HEK293T (cell line): Measurements from ENCODE around the gene ABHD5.

ENCODE experiments used
- CTCF ChIA-PET: fragments of 350-600 bp; formaldehyde crosslinking; extraction: SDS; loops from one replicate; lab custom pipeline; 2021; ENCODE audit warnings: antibody characterized with exemption, inconsistent platforms; lab: Yijun Ruan, JAX
- POLR2A ChIA-PET: fragments of 350-600 bp; formaldehyde crosslinking; extraction: SDS; loops from one replicate; lab custom pipeline; 2020; ENCODE audit warnings: antibody characterized with exemption, inconsistent platforms; lab: Yijun Ruan, JAX
- DNase-seq: peaks from one replicate; pipeline ENCODE4 v3.0.0; 2012; ENCODE audit warnings: mixed read lengths; ENCODE audit errors: extremely low spot score
- ARNT ChIP-seq: fragments of 450-650 bp; IDR thresholded peaks from 2 replicates; pipeline ENCODE4 v1.6.1; 2017; ENCODE audit warnings: mild to moderate bottlenecking
- BHLHE40 ChIP-seq: fragments of 450-650 bp; IDR thresholded peaks from 2 replicates; pipeline ENCODE4 v1.6.1; 2016; ENCODE audit warnings: mild to moderate bottlenecking, moderate library complexity, borderline replicate concordance
- CTBP1 ChIP-seq: fragments of 450-650 bp; IDR thresholded peaks from 2 replicates; pipeline ENCODE4 v1.6.1; 2016; ENCODE audit warnings: borderline replicate concordance
- ELF4 ChIP-seq: fragments of 450-650 bp; IDR thresholded peaks from 2 replicates; pipeline ENCODE4 v1.6.1; 2017; ENCODE audit warnings: antibody characterized with exemption
- FOXA1 ChIP-seq: fragments of 450-650 bp; IDR thresholded peaks from 2 replicates; pipeline ENCODE4 v1.6.1; 2016; ENCODE audit warnings: mild to moderate bottlenecking
- FOXK2 ChIP-seq: fragments of 450-650 bp; IDR thresholded peaks from 2 replicates; pipeline ENCODE4 v1.6.1; 2016; ENCODE audit warnings: mild to moderate bottlenecking
- FOXM1 ChIP-seq: fragments of 450-650 bp; IDR thresholded peaks from 2 replicates; pipeline ENCODE4 v1.6.1; 2017; ENCODE audit warnings: mild to moderate bottlenecking, borderline replicate concordance
- HDGF ChIP-seq: fragments of 450-650 bp; IDR thresholded peaks from 2 replicates; pipeline ENCODE4 v1.6.1; 2017; ENCODE audit warnings: antibody characterized with exemption, borderline replicate concordance
- L3MBTL2 ChIP-seq: fragments of 450-650 bp; conservative IDR thresholded peaks from 2 replicates; pipeline ENCODE4 v1.6.1; 2016; ENCODE audit warnings: mild to moderate bottlenecking
- LEF1 ChIP-seq: fragments of 450-650 bp; IDR thresholded peaks from 2 replicates; pipeline ENCODE4 v1.6.1; 2017; ENCODE audit warnings: mild to moderate bottlenecking, borderline replicate concordance
- NFRKB ChIP-seq: fragments of 450-650 bp; IDR thresholded peaks from 2 replicates; pipeline ENCODE4 v1.6.1; 2016; ENCODE audit warnings: mild to moderate bottlenecking, moderate library complexity
- SP1 ChIP-seq: fragments of 450-650 bp; IDR thresholded peaks from 2 replicates; pipeline ENCODE4 v1.6.1; 2017
- SUZ12 ChIP-seq: fragments of 450-650 bp; IDR thresholded peaks from 2 replicates; pipeline ENCODE4 v1.6.1; 2016; ENCODE audit warnings: mild to moderate bottlenecking
- TARDBP ChIP-seq: fragments of 450-650 bp; IDR thresholded peaks from 2 replicates; pipeline ENCODE4 v1.6.1; 2016
- ZNF384 ChIP-seq: fragments of 450-650 bp; IDR thresholded peaks from 2 replicates; pipeline ENCODE4 v1.6.1; 2016
- TF ChIP-seq, protein P1 (sequence below): fragments of 450-650 bp; IDR thresholded peaks from 2 replicates; pipeline ENCODE4 v1.6.1; 2016

ABHD5 gene

GRCh38 chr3:43707266-43707665 lies 16.5 kb downstream of the ABHD5 start:
- ChIA-PET POLR2A (interaction anchor here (1.5 kb wide), 1 partner anchor 16 kb away, joined by 4 read pairs; no protein-coding TSS in a partner anchor), CTCF (interaction anchor here (0.7 kb wide), 1 partner anchor 59 kb away, joined by 3 read pairs; no protein-coding TSS in a partner anchor)
- TF ChIP-seq TARDBP (no peak), SUZ12 (no peak), BHLHE40 (no peak), SP1 (no peak), FOXK2 (no peak), NFRKB (no peak), HDGF (no peak), ARNT (no peak), LEF1 (no peak), ELF4 (no peak)
- no peak for DNase-seq

DNA sequence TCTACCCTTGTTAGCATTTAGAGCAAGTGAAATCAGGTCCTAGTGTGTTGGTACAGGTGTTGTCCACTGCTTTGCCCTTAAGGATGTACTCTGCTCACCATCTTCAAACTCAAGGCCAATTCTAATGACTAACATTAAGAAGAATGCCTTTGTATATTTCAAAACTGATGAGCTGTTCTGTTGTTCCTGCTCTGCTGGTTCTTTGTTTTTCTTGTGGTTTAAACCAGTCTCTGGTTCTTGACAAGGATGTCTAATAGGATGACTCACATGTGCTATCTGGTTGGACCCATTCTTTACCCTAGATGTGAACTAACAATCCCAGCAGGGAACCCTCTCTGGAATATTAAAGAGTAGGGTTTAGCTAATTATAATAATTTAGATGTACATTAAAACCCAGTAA lies 17.3 kb downstream of the ABHD5 start:
- TF ChIP-seq BHLHE40 (no peak), TARDBP (no peak), SUZ12 (no peak), FOXK2 (no peak), FOXA1 (no peak)
- CTCF ChIA-PET: no interaction called here
- no peak for DNase-seq
- POLR2A ChIA-PET: no interaction called here

DNA sequence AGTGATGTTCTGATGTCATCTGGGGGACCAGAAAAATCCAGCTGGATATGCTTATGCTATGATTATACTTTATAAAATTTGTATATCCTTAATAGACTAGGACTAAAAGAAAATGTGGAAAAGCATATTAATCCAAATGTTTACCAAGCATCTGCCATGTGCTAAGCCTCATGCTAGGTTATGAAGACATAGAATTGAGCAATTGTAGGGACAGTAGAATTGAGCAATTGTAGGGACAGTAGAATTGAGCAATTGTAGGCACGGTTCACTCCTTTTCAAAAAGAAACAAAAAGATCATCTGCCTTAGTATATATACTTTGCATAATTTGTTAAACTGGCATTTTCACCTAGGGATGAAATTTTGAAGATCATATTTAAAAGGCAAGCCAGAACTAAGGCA lies 18.3 kb downstream of the ABHD5 start:
- POLR2A ChIA-PET: no interaction called here
- no peak for DNase-seq
- CTCF ChIA-PET: no interaction called here

GRCh38 chr3:43710607-43711006 lies 19.9 kb downstream of the ABHD5 start:
- TF ChIP-seq FOXA1: no peak
- TF ChIP-seq FOXM1: no peak
- no peak for TF ChIP-seq NFRKB
- TF ChIP-seq, protein P1, sequence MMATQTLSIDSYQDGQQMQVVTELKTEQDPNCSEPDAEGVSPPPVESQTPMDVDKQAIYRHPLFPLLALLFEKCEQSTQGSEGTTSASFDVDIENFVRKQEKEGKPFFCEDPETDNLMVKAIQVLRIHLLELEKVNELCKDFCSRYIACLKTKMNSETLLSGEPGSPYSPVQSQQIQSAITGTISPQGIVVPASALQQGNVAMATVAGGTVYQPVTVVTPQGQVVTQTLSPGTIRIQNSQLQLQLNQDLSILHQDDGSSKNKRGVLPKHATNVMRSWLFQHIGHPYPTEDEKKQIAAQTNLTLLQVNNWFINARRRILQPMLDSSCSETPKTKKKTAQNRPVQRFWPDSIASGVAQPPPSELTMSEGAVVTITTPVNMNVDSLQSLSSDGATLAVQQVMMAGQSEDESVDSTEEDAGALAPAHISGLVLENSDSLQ: no peak
- TF ChIP-seq LEF1: no peak
- TF ChIP-seq BHLHE40: no peak
- no peak for TF ChIP-seq HDGF
- TF ChIP-seq ARNT: no peak
- no peak for TF ChIP-seq ZNF384
- no peak for TF ChIP-seq FOXK2
- ChIA-PET POLR2A (no interaction called here), CTCF (no interaction called here)
- DNase-seq: no peak

More for the DNA sequence above, 18.3 kb downstream of the ABHD5 start:
- TF ChIP-seq HDGF: no peak
- no peak for TF ChIP-seq TARDBP
- TF ChIP-seq NFRKB: no peak
- TF ChIP-seq L3MBTL2: no peak
- TF ChIP-seq LEF1: no peak
- TF ChIP-seq FOXK2: no peak
- no peak for TF ChIP-seq SUZ12
- no peak for TF ChIP-seq CTBP1
- no peak for TF ChIP-seq BHLHE40
- no peak for TF ChIP-seq ELF4
- TF ChIP-seq ZNF384: no peak
- no peak for TF ChIP-seq ARNT
- TF ChIP-seq, protein P1: no peak
- TF ChIP-seq FOXM1: no peak

GRCh38 chr3:43718296-43718695 lies 27.6 kb downstream of the ABHD5 start:
- ChIA-PET POLR2A (no interaction called here), CTCF (no interaction called here)
- DNase-seq: no peak
- TF ChIP-seq FOXM1: no peak
- no peak for TF ChIP-seq SP1
- TF ChIP-seq, protein P1: no peak
- TF ChIP-seq BHLHE40: no peak
- no peak for TF ChIP-seq FOXK2

- ChIA-PET CTCF (no interaction called here), POLR2A (no interaction called here)
- DNase-seq: no peak
- no peak for TF ChIP-seq FOXA1
- TF ChIP-seq ZNF384: no peak
- TF ChIP-seq NFRKB: no peak
- TF ChIP-seq FOXK2: no peak
- TF ChIP-seq CTBP1: no peak
- no peak for TF ChIP-seq SP1
Observed at GRCh38 chr3:43723121-43723734, 32.5 kb downstream of the ABHD5 start.

DNA sequence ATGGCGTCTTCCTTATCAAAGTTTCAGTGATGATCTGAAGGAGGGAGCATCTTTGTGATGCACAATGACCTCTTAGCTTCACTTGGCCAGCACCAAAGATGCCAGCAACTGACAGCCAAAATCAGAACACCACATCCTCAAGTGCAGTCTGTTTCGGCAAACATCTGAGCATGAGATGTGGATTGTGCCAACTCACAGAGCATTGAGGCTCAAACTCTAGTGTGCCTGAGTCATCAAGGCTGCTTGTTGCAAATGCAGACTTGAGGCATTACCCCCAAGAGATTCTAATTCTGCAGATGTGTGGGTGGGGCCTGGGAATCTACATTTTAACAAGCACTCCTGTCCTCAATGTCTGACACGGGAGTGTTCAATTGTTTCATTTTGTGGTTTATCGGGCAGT lies 35.8 kb downstream of the ABHD5 start:
- TF ChIP-seq HDGF: no peak
- no peak for TF ChIP-seq TARDBP
- no peak for TF ChIP-seq NFRKB
- TF ChIP-seq ZNF384: no peak
- no peak for TF ChIP-seq ELF4
- TF ChIP-seq, protein P1: no peak
- TF ChIP-seq SP1: no peak
- no peak for TF ChIP-seq FOXM1
- TF ChIP-seq BHLHE40: no peak
- TF ChIP-seq ARNT: no peak
- TF ChIP-seq LEF1: no peak
- no peak for TF ChIP-seq FOXK2
- TF ChIP-seq FOXA1: no peak
- TF ChIP-seq SUZ12: no peak
- no peak for TF ChIP-seq L3MBTL2
- TF ChIP-seq CTBP1: no peak
- no peak for DNase-seq
- POLR2A ChIA-PET: no interaction called here
- CTCF ChIA-PET: no interaction called here
